GM19239 (cell line): ENCODE measurements around the gene PTPN1.
"Not testable (repeated sequence)": the region's sequence is repeated elsewhere in the genome, so short reads cannot be mapped to it uniquely, and the experiment has no call there.

Source experiments
- DNase-seq: peaks from one replicate; pipeline ENCODE4 v3.0.0; 2011; ENCODE audit warnings: low spot score; ENCODE audit not compliant: insufficient read length
- FAIRE-seq: peaks from 2 replicates; lab custom pipeline; 2011; peaks lifted over from hg19 to GRCh38; lab: Jason Lieb, UNC

The PTPN1 gene

DNA sequence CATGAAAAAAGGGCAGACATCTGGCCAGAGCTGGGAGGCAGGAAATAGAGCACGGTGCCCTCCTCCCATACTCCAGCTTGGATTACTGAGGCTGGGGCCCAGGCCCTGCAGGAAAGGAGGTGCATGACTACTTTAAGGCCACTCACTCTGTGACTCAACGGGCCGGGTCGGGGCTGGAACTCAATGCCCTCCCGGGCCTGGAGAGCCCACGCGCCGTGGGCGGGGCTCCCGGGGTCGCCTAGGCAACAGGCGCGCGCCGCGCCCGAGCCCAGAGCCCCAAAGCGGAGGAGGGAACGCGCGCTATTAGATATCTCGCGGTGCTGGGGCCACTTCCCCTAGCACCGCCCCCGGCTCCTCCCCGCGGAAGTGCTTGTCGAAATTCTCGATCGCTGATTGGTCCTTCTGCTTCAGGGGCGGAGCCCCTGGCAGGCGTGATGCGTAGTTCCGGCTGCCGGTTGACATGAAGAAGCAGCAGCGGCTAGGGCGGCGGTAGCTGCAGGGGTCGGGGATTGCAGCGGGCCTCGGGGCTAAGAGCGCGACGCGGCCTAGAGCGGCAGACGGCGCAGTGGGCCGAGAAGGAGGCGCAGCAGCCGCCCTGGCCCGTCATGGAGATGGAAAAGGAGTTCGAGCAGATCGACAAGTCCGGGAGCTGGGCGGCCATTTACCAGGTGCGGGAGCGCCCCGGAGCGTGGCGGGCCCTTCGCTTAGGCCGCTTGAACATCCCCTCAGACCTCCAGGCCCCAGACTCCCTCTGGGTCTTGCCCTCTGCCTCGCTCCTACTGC lies at the start of gene PTPN1:
TSS of gene PTPN1 (plus strand) at position 461 of the 783 bp plus-strand sequence. CDS start at position 606, 145 bp downstream.
- FAIRE-seq = peak; percentile 87

DNA sequence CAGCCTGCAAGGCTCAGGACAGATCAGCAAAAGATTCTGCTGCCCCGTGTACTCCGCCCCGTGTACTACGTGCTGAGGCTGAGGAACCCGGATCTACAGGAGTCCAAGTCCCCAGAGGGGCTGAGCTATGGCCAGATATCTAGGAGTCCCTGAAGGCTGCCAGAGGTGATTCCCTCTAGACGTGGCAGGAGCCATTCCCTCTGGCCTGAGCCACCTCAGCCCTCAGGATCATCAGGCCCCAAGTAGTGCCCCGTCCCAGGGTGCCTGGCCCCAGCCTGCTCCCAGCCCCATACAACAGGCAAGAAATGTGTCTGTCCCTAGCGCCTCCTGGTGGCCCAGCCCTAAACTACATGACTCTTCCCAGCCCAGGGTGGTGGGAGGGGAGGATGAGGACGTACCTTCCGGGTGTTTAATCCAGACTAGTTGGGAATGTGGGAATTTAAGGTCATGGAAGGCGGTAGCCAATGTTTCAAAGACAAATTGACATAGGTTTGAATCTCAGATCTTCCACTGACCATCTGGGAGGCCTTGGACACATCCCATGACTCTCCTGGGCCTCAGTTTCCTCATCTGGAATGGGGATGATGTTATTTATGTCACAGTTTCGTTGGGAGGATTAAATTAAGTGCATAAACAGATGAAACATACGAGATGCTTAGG lies 49.4 kb upstream of the PTPN1 start:
- no peak for FAIRE-seq
- DNase-seq = peak; percentile 66

More for the DNA sequence above, at the start of gene PTPN1:
- DNase-seq = peak; percentile 75

DNA sequence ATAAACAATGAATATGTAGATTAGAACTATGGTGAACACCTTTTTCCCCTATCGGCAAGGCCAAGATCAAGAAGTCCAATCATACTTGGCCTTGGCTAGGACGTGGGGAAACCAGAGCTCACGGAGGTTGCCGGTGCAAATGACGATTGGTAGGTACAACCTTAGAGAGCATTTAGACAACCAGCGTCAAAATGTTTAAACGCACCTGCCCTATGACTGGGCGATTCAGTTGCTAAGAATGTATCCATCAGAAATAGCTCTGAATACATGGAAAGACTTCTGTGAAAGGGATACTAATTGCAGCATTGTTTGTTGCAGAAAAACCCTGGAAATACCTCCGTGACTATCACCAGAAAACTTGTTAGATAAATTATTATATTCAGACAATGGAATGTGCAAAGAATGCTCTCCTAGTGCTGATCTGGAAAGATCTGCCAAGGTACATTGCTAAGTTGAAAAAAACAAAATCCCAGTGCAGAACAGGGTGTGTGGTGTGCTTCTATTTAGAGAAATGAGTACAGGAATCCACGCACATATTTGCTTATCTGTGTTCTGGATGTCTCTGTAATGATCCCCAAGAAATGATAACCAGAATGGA lies 48.0 kb upstream of the PTPN1 start:
- DNase-seq (no peak), FAIRE-seq (no peak)

DNA sequence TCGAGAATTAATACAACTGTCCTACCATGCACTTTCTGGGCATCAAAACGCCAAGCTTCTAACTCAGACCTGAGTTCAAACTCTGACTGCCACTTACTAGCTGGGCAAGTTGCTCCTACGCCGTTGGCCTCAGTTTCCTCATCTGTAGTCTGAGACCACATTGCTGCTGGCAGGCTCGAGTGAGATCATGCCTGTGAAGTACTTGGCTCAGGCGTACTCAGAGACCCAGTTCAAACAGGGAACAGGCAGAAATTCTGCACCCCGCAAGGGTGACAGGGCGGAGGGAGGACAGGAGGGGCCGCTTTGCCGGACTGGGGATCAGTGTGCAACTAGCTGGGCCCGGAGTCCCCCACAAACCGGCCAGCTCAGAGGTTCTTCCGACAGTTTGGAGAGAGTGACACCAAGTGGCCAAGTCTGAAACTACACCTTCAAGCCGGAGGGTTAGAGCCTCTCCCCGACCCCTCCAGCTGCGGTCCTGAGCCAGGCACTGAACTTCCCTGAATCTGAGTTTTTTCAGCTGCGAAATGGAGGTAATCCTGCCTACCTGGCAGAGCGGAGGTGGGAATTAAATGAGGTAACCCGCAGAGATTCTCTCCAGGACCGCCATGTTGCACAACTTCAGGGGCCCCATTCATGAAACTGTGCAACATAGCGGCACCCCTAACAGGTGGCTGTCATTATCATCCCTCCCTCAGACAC lies 46.0 kb upstream of the PTPN1 start:
- peak; percentile 60 for FAIRE-seq
- no peak for DNase-seq

DNA sequence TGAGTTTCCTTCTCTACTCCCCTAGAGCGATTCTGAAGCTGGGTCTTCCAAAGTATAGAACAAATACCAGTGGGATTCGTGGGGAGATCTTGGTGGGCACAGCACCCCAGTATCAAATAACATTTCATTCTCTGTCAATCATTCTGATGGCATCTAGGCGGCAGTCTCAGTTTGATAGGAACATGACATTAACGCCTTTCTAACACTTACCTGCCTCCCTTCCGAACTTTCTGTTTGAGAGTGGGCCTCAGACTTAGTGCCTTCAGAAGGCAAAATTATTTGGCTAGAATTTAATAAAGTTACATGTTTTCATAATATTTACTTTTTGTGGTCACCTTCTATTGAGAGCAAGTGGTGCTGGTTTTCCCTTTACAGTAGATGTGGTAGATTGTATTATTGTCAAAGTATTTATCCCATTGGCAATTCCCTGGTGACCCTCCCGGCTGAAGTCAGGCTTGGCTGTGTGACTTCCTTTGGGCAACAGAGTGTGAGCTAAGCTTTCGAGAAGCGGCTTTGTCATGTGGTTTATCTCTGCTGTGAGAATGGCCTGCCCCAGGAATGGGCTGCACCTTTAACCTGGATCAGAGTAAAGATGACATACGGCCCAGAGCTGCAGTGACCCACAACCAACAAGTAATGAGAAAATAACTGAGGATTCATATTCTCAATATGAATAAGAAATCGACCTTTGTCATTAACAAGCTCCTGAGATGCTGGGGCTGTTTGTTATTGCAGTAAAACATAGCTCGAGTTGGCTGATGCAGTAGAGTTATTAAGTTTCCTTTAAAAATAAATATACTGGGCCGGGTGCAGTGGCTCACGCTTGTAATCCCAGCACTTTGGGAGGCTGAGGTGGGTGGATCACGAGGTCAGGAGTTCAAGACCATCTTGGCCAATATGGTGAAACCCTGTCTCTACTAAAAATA lies 45.2 kb upstream of the PTPN1 start:
- FAIRE-seq (no peak), DNase-seq (no peak)

DNA sequence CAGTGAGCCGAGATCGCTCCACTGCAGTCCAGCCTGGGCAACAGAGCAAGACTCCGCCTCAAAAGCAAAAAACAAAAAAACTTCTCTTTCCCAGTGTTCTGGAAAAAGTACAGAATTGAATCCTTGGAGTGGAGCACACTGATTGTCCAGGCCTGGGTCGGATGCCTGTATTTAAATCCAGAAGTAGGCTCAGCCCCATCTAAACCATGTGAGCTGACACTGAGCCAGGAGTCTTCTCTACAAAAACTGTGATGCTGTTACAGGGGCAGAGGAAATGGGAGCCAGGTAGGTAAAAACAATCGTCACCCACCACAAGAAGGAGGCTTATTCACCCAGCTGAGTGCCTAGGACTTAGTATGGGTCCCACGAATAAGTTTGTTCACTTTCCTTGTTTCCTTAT lies 43.0 kb upstream of the PTPN1 start:
- no peak for FAIRE-seq
- DNase-seq = no peak

DNA sequence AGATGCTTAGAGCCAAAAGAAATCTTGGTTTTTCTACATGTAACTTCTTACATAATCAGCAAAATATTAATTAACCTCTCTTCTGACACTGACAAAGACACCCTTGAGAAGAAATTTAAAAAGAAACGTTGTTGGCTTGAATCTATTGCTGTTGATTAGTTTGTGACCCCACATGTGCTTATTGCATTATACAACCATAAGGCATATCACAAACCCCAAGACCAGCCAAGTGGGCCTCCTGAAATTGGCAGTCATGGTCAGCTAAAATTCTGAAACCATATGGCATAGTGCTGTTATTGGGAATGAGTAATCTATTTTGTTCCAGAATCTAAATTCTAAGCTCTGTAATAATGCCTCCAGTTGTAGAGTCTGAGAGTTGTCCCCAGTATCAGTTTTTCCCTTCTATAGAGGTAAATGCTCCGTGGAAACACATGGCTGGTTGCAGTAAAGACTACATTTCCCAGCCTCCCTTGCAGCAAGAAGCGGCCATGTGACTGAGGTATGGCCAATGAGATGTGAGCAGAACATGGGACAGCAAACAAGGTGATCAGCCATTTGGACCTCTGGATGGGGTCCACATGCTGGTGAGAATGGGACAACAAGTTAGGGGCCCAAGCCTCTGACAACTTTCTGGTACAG lies 42.3 kb upstream of the PTPN1 start:
- no peak for FAIRE-seq
- DNase-seq = peak; percentile 20

DNA sequence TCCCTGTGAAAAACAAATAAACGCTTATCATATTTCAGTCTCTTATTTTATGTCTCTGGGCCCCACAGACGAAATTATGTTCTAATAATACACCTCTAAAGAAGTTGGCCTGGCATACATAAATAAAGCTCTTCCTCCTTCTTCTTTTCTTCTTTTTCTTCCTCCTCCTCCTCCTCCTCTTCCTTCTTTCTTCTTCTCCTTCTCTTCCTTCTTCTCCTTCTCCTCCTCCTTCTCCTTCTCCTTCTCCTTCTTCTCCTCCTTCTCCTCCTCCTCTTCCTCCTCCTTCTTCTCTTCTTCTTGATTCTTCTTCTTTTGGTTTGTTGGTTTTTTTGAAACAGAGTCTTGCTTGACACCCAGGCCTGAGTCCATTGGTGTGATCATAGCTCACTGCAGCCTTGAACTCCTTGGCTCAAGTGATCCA lies 41.8 kb upstream of the PTPN1 start:
- FAIRE-seq (no peak), DNase-seq (no peak)

DNA sequence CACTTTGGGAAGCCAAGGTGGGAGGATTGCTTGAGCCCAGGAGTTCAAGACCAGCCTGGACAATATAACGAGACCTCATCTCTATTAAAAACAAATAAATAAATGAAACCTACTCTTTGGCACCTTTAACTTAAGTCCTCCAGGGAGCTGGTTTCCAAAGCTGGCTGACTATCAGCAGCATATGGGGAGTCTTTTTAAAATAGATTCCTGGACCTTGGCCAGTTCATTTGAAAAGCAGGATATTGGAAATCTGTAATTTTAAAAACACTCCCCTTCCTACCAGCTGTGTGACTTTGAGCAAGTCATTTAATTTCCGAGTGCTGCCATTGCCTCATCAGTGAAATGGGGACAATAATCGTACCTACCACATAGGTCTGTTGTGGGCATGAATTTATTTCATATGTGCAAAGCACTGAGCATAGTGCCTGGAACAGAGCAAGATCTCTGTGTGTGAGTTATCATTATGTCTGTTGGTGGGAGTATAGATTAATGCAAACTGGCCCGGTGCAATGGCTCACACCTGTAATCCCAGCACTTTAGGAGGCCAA lies 40.9 kb upstream of the PTPN1 start:
- DNase-seq (no peak), FAIRE-seq (no peak)

DNA sequence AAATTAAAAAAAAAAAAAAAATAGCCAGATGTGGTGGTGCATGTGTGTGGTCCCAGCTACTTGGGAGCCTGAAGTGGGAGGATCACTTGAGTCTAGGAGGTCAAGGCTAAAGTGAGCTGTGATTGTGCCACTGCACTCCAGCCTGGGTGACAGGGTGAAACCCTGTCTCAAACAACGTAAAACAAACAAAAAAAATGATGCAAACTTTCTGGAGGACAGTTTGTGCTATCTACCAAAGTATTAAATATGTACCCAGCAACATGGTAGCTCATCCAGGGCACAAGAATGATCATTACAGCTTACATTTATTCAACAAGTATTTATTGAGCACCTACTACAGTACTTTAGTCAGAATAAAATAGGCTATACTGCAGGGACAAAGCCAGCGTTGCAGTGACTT lies 40.4 kb upstream of the PTPN1 start:
- FAIRE-seq (no peak), DNase-seq (no peak)

DNA sequence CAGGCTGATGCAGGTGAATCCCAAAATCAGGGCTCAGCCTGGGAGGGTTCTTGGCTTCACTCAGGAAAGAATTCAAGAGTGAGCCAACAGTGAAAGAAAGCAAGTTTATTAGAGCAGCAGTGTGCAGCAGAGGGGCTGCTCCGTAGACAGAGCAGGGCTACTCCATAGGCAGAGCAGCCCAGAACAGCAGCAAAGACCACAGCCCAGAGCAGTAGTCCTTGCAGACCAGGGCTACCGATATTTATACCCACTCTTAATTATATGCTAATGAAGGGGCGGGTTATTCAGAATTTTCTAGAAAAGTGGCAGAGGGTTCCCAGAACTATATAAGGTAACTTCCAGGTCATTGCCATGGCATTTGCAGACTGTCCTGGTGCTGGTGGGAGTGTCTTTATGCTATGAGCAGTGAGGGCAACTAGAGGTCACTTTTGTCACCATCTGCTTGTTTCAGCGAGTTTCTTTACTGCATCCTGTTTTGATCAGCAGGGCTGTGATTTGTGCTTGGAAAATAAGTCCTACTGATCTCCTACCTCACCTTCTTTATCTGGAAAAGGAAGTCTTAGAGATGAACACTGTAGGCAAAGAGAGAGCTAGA lies 39.8 kb upstream of the PTPN1 start:
- no peak for FAIRE-seq

DNA sequence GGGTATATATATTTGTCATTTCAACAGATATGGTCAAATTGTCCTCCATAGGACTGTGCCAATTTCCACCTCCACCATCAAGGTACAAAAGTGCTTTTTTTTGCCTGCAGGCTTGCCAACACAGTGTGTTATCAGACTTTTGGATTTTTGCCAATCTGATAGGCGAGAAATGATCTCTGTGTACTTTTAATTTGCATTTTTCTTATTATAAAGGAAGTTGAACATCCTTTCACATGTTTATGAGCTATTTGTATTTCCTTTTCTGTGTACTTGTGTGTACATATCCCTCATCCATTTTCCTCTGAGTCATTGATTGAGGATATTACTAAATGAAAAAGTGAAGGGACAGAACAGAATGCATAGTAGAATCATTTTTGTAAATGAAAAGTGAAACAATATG lies 39.0 kb upstream of the PTPN1 start:
- no peak for DNase-seq
- no peak for FAIRE-seq

More for the DNA sequence above, 39.8 kb upstream of the PTPN1 start:
- no peak for DNase-seq

DNA sequence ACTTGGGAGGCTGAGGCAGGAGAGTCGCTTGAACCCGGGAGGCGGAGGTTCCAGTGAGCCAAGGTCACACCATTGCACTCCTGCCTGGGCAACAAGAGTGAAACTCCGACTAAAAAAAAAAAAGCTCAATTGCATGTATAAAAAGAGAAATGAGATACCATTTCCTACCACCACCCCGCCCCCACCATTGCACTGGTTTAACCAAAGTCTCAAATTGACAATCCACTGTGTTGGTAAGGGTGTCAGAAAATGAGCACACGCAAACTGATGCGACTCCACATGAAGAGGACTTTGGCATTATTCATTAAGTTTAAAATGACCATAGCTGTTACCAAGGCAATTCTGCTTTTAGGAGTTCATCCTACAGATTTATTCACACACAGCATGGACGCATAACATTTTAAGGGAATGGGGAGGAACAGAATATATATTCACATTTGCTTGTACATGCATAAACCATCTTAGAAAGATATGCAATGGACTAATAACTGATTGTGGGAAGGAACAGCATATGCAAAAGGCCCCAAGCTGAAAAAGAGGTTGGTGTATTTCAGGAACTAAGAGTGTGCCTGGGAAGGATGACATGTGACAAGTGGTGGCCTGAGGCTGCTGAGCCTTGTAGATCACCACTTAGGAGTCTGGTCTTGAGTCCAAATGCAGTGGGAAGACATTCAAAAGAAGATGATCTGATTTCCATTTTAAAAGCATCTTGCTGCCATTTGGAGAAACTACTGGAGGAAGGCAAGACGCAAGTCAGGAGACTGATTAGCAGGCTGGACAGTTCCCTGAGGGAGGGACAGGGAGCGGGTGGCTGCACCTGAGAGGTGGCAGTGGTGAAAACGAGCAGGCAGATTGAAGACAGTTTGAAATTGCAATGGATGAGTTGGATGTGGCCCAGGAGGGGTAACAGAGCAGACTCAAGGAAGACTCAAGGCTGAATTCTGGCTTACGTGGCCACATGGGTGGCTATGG lies 37.2 kb upstream of the PTPN1 start:
- FAIRE-seq = no peak

DNA sequence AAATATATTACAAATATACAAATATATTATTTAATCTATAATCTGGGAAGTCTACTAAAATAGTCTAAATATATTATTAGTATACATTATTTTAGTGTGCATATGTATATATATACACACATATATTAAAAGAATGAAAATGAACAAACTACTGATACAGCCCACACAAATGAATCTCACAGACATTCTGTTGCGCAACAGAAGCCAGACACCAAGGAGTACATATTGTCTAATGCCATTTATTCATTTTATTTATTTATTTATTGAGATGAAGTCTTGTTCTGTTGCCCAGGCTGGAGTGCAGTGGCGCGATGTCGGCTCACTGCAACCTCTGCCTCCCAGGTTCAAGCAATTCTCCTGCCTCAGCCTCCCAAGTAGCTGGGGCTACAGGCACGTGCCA lies 35.8 kb upstream of the PTPN1 start:
- FAIRE-seq, DNase-seq: not testable (repeated sequence)

More for the DNA sequence above, 37.2 kb upstream of the PTPN1 start:
- DNase-seq = no peak

DNA sequence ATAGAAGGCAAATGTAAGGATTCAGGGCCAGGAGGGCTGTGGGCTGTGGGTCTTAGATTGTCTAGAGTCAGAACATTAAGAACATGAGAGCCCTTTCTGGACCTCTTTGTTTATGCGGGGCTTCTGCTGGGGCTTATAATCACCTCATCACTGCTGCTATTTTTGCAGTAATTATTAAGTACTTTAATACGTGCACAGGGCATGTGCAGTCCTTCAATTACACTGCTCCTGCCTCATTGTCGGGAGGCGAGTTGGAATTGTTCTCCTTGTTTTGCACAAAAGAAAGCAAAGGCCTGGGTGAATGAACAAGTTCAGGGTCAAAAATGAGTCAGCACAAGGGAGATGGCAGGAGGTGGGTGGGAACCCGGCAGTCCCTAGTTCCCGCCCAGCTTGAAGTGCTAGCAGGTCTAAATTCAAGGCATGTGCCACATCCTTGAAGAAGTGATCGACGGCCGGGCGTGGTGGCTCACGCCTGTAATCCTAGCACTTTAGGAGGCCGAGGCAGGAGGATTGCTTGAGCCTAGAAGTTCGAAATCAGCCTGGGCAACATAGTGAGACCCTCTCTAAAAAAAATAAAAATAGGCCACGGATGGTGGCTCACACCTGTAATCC lies 34.4 kb upstream of the PTPN1 start:
- FAIRE-seq (no peak), DNase-seq (no peak)

DNA sequence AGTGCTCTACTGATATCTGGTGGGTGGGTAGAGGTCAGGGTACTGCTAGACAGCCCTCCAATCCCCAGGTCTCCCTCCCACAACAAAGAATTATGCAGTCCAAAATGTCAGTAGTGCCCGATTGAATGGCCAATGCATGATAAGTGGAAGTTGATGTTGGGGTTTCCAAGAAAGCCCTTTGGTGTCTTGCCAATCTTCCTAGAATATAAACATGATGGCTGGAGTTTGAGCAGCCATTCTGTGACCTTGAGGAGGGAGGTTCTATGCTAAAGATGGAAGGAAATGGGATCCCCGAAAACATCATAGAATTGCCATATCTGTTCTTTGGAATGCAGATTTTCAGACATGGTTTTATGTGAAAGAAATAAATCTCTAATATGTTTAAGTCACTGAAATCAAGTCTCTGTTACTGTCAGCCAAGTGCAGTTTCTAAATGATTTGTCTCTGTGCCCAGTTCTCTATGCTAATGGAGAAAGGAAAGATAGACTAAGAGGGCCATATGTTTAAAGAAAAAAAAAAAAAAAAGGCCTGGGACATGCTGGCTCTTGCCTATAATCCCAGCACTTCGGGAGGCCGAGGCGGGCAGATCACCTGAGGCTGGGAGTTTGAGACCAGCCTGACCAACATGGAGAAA lies 32.8 kb upstream of the PTPN1 start:
- FAIRE-seq = no peak

More for the DNA sequence above, 32.8 kb upstream of the PTPN1 start:
- DNase-seq = no peak
